GM19468 (cell line): Measurements from ENCODE around the gene HOXA6.

Source experiments
- ATAC-seq: cut with Tn5 transposase; IDR thresholded peaks from one replicate; pipeline ENCODE4 v1.9.1; 2021; ENCODE audit warnings: mild to moderate bottlenecking, moderate library complexity, moderate number of reproducible peaks; ENCODE audit not compliant: unreplicated experiment; ENCODE audit errors: extremely low read depth

HOXA6 gene

GRCh38 chr7:27152816-27153442, 5.4 kb upstream of the HOXA6 start:
- no peak for ATAC-seq

- no peak for ATAC-seq
Measured at GRCh38 chr7:27151931-27152815, 4.6 kb upstream of the HOXA6 start, which contains the start of gene HOXA3. TSS of gene HOXA3 (minus strand) at chr7:27152583. CDS start at chr7:27110640, 41,943 bp downstream.

- ATAC-seq: no peak
Measured at GRCh38 chr7:27151341-27151930, 3.9 kb upstream of the HOXA6 start.

- peak; percentile 18 for ATAC-seq
Measured at GRCh38 chr7:27150568-27151340, 3.2 kb upstream of the HOXA6 start.

DNA sequence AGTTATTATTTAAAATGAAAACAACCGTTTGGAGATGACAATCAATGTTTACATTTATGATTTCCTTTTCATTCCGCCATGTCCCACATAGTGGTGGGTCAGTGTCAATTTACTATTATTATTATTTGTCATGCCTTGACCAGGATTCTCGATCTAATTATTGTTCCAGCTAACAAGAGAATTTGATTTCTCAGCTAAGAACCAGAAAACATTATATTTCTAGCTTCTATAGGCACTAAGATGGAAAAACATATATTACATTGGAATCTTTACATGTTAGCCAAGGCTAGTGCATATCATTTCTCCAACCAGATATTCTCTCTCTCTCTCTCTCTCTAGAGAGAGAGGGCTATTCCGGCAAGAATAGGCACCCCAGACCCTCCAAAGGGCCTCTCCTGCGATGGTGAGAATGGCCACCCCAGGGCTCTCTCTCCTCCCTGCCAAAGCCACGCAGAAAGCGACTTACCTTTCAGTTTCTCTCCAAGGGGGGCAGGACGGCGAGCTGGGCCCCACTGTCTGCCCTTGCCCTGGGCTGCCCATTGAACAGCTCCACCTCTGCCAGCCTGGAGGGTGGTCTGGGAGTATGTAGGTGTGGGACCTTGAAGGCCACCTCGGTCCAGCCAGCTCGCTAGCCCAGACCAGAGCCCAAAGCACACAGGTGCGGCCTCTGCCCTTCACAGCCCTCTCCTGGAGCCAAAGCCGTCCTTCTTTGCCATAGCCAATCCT, 2.4 kb upstream of the HOXA6 start:
- ATAC-seq: no peak

GRCh38 chr7:27148756-27149641, 1.4 kb upstream of the HOXA6 start:
- no peak for ATAC-seq

DNA sequence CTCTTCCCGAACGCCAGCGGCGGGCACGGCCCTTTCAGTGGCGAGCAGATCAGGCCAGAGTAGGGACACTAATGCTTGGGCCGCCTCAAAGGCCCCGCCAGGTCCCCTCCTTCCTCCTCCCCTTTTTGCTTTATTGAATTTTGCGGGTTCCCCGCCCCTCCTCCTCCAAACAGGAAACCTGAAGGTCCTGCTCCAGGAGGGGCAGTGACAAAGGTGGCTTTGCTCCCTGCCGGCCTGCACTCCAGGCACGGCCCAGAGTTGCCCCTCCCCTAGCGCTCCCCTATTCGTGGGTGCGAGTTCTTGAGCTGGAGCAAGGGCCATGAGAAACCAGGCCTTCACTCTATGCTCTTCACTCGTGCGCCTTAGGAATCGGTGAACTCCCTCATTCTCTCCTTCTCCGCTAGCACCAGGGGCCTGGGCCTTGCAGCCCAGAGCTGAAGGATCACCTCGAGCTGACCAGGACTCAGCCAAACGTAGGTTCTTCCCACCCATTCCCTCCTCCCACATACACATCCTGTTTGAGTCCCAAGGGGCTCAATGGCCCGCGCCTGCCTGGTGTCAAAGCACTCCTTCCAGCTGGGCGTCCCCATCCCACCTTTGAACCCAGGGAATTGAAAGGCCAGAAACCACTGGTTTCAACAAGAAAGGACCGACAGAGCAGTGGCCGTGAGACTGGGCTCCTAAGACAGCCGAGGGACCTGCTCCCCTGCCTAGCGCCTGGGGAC, 619 bp upstream of the HOXA6 start:
- ATAC-seq: no peak

DNA sequence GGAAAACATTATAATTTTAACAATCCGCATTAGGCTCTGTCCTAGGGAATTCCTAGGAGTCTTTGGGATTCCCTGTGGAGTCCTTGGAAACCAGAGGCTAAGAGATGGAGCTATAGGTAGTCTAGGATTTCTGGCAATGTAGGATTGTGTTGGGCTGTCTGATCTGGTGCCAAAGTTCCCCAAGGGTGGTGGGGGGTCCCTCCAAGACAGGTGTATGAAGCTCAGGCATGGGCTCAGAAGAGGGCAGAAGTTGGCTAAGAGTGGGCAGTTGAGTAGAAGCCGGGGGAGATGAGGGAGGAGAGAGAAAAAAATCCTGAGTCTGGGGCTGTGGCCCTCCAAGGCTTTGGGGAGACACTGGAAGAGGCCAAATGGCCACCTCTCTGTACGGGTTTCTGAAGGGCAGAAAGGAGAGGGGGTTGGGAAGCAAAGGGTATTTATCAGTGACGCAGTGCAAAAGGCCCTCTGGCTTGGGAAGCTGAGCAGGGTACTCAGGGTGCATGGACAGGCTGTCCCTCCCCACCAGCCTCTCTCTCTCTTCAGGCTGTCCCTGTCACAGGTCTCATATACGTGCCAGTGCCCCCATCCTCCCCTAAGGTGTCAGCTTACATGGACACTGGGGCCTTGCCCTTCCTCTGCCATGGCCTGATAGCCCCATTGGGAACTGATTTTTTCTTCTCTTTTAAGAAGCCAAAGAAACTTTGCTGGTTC, 929 bp downstream of the HOXA6 start:
- ATAC-seq: no peak

DNA sequence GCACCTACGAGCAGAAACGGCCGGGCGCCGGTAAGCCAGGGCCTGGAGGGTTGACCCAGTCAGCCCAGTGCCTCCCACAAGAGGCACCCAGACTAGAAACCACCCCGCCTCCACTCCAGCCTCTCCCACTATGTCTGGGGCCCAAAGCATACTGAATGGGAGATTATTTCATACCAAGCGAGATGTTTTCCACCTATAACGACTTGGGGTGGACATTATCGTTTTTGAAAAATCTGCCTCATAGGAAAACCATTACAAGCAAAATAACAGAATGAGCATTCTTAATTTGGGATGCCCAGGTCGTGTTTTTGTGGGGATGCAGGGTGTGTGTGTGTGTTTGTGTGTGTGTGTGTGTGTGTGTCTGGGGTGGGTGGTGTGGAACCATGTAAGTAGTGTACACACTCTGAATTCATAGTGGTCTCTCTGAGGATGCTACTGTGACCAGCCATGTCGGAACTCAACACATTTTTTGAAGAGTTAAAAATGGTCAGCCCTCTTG, 1.6 kb downstream of the HOXA6 start:
- no peak for ATAC-seq

DNA sequence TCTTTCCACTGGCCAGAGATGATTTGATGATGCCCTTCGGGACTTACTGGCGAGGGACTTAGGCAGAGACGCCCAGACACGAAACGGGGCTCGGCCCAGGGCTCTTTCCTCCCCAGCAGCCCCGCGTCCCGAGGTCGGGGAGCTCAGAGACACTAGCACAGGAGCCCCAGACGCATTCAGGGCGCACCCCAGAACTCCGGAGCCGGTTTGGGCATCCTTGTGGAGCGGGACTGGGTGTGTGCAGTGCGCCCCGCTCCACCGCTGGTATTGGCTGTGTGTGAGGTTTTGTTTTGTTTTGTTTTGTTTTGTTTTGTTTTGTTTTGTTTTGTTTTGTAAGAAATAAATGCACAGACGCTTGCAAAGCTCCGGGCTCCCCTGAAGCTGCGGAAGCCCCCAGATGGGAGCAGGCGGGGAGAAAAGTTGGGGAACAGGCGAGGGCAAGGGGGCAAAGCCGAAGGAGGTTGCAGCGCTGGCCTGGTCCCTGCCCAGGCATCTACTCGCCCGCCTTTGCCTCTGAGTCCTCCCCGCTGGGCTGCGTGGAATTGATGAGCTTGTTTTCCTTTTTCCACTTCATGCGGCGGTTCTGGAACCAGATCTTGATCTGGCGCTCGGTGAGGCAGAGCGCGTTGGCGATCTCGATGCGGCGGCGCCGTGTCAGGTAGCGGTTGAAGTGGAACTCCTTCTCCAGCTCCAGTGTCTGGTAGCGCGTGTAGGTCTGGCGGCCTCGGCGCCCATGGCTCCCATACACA, 2.2 kb downstream of the HOXA6 start:
- no peak for ATAC-seq

- no peak for ATAC-seq
Measured at GRCh38 chr7:27144781-27145164, 2.8 kb downstream of the HOXA6 start.

GRCh38 chr7:27143950-27144780, 3.4 kb downstream of the HOXA6 start:
- no peak for ATAC-seq

DNA sequence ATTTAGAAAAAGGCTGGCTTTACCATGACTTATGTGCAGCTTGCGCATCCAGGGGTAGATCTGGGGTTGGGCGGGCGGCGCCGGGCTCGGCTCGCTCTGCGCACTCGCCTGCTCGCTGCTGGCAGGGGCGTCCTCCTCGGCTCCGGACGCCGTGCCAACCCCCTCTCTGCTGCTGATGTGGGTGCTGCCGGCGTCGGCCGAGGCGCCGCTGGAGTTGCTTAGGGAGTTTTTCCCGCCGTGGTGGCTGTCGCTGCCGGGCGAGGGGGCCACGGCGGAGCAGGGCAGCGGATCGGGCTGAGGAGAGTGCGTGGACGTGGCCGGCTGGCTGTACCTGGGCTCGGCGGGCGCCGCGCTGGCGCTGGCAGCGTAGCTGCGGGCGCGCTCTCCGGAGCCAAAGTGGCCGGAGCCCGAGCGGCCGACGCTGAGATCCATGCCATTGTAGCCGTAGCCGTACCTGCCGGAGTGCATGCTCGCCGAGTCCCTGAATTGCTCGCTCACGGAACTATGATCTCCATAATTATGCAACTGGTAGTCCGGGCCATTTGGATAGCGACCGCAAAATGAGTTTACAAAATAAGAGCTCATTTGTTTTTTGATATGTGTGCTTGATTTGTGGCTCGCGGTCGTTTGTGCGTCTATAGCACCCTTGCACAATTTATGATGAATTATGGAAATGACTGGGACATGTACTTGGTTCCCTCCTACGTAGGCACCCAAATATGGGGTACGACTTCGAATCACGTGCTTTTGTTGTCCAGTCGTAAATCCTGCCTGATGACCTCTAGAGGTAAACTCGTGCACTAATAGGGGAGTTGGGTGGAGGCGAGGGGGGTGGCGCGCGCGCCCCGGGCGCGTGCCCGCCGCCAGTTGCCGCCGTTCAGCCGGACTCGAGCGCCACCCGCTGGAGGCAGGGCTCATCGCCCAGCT, 4.3 kb downstream of the HOXA6 start, which contains the start of gene HOXA5:
Gene HOXA5, minus strand, starts transcription at position 659 of the 927 bp plus-strand sequence. Its CDS starts 74 bp downstream, at position 585.
- ATAC-seq: no peak

GRCh38 chr7:27142580-27143022, 5.0 kb downstream of the HOXA6 start:
- ATAC-seq: no peak
